ENCODE data around the gene PPP1R7.
"Not testable (repeated sequence)": the region's sequence is repeated elsewhere in the genome, so short reads cannot be mapped to it uniquely, and the experiment has no call there.

PPP1R7 gene

GRCh38 chr2:241193271-241193670, 43.0 kb downstream of the PPP1R7 start:
- no peak for TF ChIP-seq POLR2A (IDR thresholded peaks at IDR 0.05; ENCODE audit: low read depth, low read length)
- DNase-seq (ENCODE audit: insufficient read length, low spot score): no peak
- no peak for FAIRE-seq

GRCh38 chr2:241194811-241195210, 44.5 kb downstream of the PPP1R7 start:
- no peak for TF ChIP-seq POLR2A (IDR thresholded peaks at IDR 0.05; ENCODE audit: low read depth, low read length)
- FAIRE-seq: no peak

GRCh38 chr2:241195506-241196130, 45.4 kb downstream of the PPP1R7 start:
- no peak for TF ChIP-seq POLR2A (IDR thresholded peaks at IDR 0.05; ENCODE audit: low read depth, low read length)
- FAIRE-seq (no peak), DNase-seq (ENCODE audit: insufficient read length, low spot score) (no peak)

More at GRCh38 chr2:241194811-241195210, 44.5 kb downstream of the PPP1R7 start:
- DNase-seq (ENCODE audit: insufficient read length, low spot score): no peak

- not testable (repeated sequence) for FAIRE-seq; DNase-seq (ENCODE audit: insufficient read length, low spot score)
Measured at GRCh38 chr2:241197246-241197645, 47.0 kb downstream of the PPP1R7 start.

GRCh38 chr2:241197947-241198346, 47.7 kb downstream of the PPP1R7 start:
- TF ChIP-seq POLR2A (IDR thresholded peaks at IDR 0.05; ENCODE audit: low read depth, low read length): no peak
- DNase-seq (ENCODE audit: insufficient read length, low spot score): no peak
- FAIRE-seq: no peak

- DNase-seq (ENCODE audit: insufficient read length, low spot score) (no peak), FAIRE-seq (no peak)
- no peak for TF ChIP-seq POLR2A (IDR thresholded peaks at IDR 0.05; ENCODE audit: low read depth, low read length)
Measured at GRCh38 chr2:241198381-241199279, 48.4 kb downstream of the PPP1R7 start.

- no peak for DNase-seq (ENCODE audit: insufficient read length, low spot score)
- no peak for FAIRE-seq
- TF ChIP-seq POLR2A (IDR thresholded peaks at IDR 0.05; ENCODE audit: low read depth, low read length): no peak
Measured at GRCh38 chr2:241199286-241199685, 49.0 kb downstream of the PPP1R7 start.

GRCh38 chr2:241199897-241200821, 49.9 kb downstream of the PPP1R7 start:
- DNase-seq (ENCODE audit: insufficient read length, low spot score): no peak
- no peak for TF ChIP-seq POLR2A (IDR thresholded peaks at IDR 0.05; ENCODE audit: low read depth, low read length)
- FAIRE-seq: no peak

GRCh38 chr2:241200822-241201395, 50.6 kb downstream of the PPP1R7 start:
- TF ChIP-seq POLR2A (IDR thresholded peaks at IDR 0.05; ENCODE audit: low read depth, low read length): no peak
- no peak for DNase-seq (ENCODE audit: insufficient read length, low spot score)
- FAIRE-seq: no peak

- no peak for TF ChIP-seq POLR2A (IDR thresholded peaks at IDR 0.05; ENCODE audit: low read depth, low read length)
- FAIRE-seq: no peak
- DNase-seq (ENCODE audit: insufficient read length, low spot score): no peak
Measured at GRCh38 chr2:241201445-241202267, 51.4 kb downstream of the PPP1R7 start.

- TF ChIP-seq POLR2A (IDR thresholded peaks at IDR 0.05; ENCODE audit: low read depth, low read length): no peak
- DNase-seq (ENCODE audit: insufficient read length, low spot score): no peak
- FAIRE-seq: no peak
Measured at GRCh38 chr2:241202268-241202585, 52.0 kb downstream of the PPP1R7 start.

- no peak for TF ChIP-seq POLR2A (IDR thresholded peaks at IDR 0.05; ENCODE audit: low read depth, low read length)
- DNase-seq (ENCODE audit: insufficient read length, low spot score): no peak
- FAIRE-seq: no peak
Measured at GRCh38 chr2:241202681-241203080, 52.4 kb downstream of the PPP1R7 start.
